NCI-H1417 (cell line): Measurements from ENCODE around the gene PXN.
"Not testable (repeated sequence)": the region's sequence is repeated elsewhere in the genome, so short reads cannot be mapped to it uniquely, and the experiment has no call there.

Experiments used
- DNase-seq, 3 experiments: peaks; one replicate each; lab custom pipeline; 2025; lab: John Stamatoyannopoulos, UW

PXN gene

DNA sequence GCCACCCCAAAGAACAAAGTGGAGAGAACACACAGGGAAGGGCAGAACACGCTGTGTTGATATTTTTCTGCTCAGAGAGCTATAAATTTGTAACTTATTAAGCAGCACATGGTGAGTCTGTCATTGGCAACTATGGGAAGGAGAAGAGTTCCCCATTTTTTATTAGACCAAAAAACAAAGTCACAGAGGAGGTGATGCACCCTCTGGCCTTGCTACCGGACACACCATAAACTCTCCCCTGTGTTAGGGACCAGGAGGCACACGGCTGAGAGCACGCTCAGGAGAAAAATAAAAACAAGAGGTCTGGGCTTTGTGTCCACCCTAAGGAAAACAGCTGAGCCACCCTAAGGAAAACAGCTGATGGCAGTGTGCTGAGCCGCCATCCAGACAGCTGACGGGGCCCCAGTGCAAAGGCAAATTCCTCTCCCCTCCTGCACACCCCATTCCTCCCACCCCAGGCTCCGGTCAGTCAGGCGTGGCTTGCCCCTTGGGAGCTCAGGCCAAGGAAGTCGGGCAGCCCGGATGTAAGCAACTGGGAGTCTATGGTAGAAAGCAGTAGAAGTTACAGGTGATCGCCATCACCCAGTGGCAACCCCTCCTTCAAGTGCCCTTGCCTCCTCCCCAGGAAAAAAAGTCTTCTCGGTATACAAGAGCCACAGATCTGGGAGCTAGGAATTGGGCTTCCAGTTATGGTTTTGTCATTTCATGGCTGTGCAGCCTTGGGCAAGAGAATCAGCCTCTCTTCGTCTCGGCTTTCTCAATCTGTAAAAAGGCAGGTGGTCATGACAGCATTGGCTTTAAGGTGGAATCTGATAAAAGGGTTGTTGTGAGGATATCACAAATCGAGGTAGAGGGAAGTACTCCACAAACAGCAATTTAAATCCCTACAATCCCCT is 2.4 kb downstream of the PXN start:
- no peak for DNase-seq

DNA sequence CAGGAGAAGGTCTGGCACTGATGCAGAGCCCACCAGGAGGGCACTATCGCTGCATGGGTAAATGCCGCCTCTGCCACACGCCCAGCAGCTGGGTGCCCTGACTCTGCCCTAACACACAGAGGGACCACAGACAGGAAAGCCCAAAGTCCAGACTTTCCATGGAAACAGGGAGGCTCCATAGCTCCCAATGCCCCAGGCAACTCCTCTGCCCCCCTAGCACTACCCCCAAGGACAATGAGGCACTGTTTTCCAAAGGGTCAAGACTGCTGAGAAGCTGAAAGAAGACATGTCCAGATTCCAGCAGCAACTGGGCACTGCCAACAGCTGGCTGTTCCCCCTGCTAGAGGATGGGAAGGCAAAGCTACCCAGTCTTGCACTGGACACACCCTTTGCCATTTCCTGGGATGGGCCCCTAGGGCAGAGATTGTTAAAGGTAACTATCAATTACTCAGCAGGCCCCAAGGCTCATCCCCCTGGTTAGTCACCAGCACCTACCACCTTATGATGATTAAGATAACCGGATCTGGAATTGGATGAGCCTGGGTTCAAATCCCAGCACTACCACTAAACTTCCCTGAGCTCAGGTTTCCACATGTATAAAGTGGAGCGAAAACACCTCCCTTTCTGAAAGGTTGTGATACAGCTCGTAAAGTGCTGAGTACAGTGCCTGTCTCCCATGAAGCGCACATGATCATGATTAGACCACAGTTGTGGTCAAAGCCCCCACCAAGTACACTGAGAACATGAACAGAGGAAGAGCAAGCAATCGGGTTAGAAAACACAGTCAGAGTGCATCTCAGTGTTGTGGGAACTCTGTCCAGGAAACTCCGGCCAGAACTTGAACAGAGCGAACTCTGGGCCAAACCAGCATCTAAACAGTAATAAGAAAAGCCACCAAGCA is 3.3 kb downstream of the PXN start:
- no peak for DNase-seq

DNA sequence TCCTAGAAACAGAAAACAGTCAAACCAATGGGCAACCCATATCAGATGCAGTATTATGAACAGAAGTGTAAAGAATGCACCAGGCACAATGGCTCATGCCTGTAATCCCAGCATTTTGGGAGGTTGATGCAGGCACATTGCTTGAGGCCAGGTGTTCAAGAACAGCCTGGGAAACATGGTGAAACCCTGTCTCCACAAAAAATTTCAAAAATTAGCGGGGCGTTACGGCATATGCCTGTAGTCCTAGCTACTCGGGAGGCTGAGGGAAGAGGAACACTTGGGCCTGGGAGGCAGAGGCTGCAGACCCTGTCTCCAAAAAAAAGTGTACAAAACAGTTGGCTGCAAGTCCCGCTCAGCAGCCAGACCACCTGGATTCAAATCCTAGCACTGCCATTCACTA is 4.9 kb downstream of the PXN start:
- DNase-seq, result no peak

DNA sequence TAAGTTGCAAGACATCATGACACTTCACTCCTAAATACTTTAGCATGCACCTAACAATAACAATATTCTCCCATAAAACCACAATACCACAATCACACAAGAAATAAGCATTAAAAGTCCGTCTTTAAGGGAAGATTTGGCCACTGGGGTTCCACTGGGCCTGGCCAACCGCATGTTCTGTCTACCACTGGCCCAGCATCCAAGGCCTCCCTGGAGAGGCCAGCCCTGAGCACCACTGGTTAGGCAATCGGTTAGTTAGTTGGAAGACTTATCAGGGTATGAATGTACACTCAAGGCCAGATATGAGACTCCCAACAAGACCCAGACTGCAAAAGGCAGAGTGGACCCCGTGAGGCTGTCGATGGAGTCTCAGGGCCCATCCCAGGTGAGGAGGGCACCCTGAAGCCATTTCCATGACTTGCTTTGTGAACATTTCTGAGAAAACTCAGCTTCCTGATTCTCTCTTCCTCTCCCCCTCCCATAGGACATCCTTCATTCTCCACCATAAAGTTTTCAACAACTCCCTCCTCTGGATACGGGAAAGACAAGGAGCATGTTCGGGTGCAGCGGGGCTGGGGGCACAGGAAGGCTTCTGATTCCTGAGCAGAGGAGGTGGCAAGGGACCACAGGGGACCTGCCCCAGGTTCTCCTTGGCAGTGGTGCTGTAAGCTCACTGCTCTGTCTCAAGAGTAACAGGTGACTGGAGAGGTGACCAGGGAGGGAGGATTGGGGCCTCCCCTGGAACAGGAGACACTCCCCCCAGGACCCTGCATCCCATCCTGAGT is 5.9 kb downstream of the PXN start:
- DNase-seq, result no peak

DNA sequence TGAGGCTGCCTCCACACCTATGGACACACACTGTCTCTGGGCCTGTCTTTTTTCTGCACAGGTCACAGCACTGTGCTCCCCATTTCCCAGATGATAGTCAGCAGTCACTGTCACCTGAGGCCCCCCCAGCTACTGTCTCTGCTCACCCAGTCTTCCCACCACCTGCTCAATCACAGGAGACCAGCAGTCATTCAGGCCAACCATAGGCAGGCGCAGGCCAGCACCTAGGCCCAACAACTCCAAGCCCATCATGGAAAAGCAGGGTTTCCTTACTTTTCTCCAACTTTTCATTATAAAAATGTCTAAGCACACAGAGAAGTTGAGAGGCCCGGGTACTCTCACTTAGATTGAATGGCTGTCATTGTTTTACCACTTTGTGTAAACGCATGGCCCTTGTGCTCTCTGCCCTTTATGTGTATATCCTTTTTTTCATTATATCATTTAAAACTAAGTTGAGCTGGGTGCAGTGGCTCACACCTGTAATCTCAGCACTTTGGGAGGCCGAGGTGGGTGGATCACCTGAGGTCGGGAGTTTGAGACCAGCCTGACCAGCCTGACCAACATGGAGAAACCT is 7.1 kb downstream of the PXN start:
- no peak for DNase-seq

DNA sequence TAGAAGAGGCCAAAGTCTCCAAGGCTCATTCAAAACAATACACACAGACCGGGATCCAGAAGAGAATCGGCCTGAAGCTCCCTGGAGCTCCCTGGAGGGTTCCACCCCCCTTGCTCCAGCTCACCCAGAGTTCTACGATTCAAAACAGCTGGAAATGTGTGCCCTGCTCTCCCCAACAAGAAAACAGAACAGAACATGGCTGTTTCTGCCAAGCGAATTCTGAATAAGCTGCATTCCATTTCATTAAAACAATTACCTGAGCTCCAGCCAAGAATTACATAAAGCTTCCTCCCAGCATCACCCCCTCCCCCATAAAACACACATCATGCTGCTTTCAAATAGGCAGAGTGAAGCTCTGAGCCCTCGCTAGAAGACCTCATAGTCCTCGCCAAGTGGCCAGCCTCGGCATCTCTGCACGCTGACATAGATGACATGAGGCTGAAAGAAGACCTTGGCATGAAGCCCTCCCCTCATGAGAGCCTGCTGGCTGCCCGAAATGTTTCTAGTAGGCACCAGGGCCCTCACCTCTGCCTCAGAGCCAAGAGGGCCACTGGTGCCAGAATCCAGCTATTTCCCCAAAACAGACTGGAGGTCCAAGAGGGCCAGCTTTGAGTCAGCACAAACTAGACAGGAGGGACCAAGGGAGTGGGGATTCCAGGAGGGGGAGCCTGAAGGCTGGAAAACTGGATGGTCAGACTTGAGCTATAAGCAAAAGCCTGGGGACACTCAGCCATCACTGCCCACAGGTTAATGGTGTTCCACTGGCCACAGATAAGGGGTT is 8.3 kb downstream of the PXN start:
- DNase-seq, result no peak

DNA sequence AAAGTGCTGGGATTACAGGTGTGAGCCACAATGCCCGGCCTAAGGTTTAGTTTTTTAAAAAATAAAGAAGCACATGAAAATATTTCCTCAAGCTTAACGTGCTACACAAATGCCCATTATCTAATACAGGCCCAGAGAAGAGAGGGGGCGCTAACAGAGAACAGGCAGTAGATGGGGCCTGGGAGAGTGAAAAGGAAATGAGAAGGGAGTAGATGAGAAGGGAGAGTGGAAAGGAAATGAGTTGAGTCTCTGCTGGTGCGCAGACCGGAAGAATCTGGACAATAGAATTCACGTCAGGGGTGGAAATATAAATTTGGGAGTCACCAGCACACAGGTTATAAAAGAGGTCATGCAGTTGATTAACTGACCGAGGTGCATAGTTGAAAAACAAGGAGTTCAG is 10.7 kb downstream of the PXN start:
- no peak for DNase-seq

DNA sequence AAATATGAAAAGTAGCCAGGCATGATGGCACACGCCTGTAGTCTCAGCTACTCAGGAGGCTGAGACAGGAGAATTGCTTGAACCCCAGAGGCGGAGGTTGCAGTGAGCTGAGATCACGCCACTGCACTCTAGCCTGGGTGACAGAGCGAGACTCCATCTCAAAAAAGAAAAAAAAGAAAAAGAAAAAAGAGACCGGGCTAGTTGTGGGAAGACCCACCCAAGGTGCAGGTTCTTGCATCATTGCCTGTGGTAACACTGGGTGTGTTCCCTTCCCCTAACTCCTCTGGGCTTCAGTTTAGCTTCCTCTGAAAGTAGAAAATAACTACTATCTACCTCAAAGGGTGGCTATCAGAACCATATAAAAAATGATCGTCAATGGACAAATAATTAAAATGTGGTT is 12.2 kb downstream of the PXN start:
- not testable (repeated sequence) for DNase-seq

DNA sequence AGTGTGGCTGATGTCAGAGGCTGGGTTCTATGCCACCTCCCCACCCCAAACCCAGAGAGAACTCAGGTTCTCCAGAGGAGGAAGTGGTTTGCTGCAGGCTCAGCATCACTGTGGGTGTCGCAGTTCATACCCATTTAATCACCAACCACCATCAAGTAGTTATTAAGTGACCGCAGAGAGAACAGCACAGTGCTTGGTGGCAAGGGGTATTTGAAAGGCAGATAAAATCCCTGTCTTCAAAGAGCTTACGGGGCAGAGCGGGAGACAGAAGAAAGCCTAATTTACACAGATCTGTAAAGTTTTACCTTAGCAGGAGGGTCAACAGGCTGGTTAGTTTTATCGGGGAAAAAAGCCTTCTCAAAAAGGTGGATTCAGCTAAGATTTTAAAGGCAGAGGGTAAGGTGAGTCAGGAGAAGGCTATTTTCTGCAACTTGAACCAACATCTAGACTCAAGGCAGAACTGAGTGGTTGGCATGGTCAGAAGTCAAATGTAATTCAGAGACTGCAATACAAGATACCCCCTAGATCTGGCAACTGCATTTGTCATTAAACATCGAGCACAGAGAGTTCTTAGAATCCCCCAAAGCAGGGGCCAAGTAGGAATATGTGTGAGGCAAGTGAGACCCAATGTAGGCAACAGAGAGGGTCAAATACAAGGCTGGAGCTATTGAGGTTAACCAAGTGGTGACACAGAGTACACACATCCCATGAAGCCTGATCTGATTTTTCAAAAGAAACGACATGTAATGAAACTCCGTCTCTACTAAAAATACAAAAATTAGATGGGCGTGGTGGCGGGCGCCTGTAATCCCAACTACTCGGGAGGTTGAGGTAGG is 13.2 kb downstream of the PXN start:
- no peak for DNase-seq

DNA sequence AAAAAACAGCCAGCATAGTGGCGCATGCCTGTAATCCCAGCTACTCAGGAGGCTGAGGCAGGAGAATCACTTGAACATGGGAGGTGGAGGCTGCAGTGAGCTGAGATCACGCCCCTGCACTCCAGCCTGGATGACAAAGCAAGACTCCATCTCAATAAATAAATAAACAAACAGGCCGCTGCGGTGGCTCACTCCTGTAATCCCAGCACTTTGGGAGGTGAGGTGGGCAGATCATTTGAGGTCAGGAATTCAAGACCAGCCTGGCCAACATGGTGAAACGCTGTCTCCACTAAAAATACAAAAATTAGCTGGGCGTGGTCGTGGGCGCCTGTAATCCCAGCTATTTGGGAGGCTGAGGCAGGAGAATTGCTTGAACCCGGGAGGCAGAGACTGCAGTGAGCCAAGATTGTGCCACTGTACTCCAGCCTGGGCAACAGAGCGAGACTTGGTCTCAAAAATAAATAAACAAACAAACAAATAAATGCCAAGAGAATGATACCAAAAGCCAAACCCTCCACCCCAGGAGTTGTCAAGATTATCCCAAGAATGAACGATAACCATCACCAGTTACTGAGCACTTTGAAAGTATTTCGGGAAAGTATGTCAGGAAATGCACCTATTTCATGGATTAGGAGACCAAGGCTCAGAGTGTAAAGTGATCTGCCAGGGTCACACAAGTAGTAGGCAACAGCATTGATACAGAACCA is 14.0 kb downstream of the PXN start:
- not testable (repeated sequence) for DNase-seq

DNA sequence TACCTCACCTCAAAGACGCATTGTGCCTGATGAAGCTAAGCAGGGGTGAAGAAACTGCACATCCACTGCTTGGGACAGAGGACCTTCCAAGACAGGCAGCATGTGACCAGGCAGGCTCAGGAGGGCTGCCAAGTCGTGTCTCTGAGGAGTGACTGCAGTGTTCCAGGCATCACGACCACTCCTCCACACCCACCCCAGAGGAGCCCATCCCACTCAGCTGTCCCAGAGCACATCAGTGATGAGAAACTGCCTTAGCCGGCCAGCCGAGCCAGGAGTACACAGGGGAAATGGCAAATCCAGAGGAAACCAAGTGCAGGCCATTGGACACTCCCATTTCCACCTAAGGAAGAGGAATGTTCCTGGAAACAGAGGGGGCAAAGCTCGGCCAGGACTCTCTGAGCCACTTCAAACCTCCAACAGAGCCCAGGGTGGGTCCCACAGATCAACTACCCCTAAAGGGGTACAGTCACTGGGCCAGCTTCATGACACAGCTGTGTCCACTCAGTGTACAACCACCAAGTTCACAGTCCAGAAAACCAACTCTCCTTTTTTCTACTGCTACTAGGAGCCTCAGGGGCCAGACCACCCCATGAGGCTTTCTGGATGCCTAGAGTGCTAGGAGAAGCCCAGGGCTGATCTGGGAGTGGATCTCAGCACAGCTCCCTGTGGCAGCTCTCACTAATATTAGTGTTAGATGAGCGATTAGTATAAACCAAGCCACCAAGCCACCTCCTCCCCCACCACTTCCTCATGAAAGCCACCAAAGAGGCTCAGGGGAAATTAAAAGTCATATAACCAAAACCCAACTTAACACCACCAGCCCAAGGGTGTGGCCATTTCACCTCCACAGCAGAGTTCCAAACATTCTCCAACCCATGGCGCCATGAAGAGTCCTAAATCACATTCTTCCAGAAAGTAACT is 15.4 kb downstream of the PXN start:
- DNase-seq, result no peak

DNA sequence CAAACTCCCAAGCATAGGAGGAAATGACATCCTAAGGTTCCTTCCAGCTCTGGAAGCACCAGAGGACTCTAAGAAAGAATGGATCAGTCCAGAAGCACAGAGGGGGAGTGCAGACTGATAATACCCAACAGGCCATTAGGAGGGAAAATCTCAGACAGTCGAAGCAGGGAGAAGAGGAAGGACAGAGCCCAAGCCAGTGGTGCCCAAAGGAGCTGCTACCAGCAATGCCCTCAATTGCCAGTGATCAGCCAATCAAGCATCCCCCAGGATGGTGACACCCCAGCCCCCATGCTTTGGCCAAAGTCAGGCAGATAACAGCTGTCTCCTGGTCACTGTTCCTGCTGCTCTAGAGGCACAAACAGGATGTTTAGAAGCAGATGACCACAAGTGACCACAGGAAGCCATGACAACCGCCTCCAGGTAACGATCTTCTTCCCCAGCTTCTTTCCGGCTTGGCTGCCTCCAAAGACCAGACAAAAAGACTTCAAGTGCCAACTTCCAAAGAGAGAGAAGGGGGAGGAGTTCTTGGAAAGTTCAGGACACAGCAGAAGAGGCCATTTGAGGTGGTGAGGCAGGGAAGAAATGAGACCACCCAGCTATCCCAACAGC is 16.2 kb downstream of the PXN start:
- no peak for DNase-seq

DNA sequence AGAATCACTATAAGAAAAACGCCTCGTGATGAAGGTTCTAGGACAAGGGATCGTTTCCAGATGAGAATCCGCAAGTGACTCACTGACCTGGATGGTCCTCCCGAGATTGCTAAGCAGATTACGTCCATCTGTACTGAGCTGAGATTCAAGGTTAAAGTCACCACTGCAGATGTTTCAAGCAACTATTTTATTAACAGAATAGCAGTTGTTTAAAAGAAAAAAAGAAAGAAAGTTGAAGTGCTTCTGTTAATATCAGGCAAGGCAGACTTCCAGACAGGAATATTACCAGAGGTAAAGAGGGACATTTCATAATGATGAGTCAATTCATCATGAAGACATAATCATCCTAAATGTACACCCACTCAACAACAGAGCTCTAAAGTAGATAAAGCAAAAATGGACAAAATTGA is 17.9 kb downstream of the PXN start:
- DNase-seq, result no peak

DNA sequence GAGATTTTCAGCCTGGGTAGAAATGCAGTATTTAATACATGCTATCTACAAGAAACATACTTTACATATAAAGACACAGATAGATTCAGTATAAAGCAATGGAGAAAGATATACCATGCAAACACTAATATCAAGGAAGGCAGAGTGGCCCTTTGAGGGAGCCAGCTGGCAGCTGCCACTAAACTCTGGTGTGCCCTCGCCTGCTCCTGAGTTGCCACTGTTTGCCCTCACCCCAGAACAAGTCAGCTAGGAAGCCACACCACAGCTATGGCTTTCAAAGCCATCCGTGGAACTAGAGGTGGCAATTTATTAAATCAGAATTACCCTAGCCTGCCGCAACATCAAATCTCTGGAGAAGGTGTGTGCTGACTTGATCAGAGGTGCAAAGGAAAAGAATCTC is 18.3 kb downstream of the PXN start:
- DNase-seq, result no peak

DNA sequence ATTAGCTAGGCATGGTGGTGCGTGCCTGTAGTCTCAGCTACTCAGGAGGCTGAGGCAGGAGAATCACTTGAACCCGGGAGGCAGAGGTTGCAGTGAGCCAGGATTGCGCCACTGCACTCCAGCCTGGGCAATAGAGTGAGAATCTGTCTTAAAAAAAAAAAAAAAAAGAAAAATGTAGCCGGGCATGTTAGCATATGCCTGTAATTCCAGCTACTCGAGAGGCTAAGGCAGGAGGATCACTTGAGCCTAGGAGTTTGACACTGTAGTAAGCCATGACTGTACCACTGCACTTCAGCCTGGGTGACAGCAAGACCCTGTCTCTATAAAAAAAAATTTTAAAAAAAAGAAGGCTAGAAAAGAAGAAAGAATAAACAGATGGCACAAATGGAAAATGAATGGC is 18.8 kb downstream of the PXN start:
- DNase-seq, result not testable (repeated sequence)

DNA sequence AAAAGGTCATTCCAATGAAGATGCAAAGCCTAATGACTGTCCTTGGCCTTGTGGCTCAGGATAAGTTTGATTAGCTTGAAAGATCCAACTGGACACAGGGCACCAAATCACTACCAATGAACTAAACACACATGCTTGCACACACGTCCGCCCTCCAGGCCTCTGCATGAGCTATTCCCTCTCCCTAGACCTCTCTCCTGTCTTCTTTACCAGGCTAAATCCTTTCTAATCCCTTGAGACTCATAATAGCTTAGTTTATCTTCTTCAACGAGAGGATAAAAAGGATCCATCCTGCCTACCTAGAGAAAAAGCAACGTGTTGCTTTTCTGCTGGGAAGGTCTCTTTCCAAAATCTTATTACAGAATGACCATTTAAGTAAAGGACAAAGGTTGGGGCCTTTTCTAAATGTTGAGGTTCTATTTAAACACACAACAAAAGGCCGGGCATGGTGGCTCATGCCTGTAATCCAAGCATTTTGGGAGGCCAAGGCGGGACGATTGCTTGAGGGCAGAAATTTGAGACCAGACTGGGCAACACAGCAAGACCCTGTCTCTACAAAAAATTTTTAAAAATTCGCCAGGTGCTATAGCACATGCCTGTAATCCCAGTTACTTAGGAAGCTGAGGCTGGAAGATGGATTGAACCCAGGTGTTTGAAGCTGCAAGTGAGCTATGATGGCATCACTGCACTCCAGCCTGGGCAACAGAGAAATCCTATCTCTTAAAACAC is 22.4 kb downstream of the PXN start:
- DNase-seq, result no peak

DNA sequence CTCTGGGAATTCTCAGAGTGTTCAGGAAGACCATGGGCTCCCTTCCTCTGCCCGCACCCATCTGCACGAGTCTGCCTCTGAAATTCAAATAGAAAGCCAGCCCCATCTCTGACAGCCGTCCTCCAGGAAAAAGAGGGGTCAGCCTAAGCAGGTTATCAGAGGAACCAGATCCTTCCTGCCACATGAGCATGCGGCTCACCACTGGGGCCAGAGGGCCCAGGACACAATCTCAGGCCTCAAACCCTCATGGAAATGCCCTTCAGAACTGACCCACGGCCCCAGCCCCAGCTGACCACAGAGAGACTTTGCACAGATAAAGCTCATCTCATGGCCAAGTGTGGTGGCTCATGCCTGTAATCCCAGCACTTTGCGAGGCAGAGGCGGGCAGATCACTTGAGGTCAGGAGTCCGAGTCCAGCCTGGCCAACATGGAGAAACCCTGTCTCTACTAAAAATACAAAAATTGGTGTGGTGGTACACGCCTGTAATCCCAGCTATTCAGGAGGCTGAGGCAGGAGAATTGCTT is 23.2 kb downstream of the PXN start:
- DNase-seq, result no peak
